HG02642 (cell line): Measurements from ENCODE around the gene NSL1.
A peak's percentile ranks its signal among the peaks of the same experiment; 100 is the strongest.
"Not testable (repeated sequence)": the region's sequence is repeated elsewhere in the genome, so short reads cannot be mapped to it uniquely, and the experiment has no call there.

Experiments
- ATAC-seq: cut with Tn5 transposase; IDR thresholded peaks from one replicate; pipeline ENCODE4 v1.9.1; 2021; ENCODE audit warnings: mild to moderate bottlenecking; ENCODE audit not compliant: unreplicated experiment, poor library complexity

The NSL1 gene

DNA sequence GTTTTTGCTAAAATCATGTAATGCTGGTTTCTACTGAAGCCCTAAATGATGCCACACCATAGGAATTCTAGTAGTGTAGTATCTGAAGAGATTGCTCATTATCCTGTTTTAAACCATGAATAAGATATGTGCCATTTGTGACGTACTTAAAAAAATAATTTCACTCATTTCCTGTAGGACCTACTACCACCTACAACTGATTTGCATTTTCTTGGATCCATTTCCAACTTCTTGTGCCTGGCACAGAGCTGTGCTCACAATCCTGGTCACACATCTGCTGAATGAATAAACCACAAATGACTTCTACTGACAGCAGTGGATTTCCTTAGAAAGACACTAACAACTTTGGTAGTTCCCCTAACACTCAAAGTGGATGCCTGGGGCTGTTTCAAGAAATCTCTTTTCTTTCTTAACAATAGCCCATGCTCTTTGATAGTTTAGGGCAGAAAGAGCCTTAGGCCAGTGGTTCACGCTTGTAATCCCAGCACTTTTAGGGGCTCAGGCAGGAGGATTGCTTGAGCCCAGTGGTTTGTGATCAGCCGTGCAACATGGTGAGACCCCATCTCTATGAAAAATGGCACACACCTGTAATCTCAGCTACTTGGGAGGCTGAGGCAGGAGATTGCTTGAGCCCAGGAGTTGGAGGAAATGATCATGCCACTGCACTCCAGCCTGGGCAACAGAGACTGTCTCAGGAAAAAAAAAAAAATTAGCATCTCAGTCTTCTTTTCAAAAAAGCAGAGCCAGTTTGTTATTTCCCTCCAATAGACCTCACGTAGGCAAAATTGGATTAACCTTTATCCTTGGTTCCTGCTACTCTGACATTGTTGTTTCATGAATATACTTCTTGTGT, 78.9 kb downstream of the NSL1 start:
- no peak for ATAC-seq

DNA sequence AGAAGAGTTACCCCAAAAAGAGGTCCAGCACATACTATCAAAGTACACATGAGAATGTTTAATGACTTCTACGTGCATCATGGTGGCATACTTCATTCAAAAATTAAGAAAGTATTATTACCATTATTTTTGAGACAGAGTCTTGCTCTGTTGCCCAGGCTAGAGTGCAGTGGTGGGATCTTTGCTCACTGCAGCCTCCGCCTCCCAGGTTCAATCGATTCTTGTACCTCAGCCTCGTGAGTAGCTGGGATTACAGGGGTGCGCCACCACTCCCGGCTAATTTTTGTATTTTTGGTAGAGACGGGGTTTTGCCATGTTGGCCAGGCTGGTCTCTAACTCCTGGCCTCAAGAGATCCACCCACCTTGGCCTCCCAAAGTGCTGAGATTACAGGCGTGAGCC, 79.6 kb downstream of the NSL1 start:
- not testable (repeated sequence) for ATAC-seq

DNA sequence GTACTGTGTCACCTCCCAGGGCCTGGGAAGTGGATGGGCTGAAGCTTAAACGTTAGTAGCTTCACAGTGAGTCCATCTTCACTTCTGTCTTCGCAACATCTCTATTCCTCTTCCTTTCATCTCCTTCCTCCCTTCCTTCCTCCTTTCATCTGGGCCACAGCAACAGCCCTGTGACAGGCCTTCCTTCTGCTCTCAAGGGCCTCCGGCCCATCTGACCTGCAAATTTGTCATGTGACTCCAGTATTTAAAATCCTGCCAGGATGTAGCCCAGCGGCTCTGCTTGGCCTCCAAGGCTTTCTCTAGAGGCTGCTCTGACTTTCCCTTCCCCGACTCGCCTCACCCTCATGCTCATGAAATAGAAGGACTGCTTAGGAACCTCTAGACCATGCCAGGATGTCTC, 81.0 kb downstream of the NSL1 start:
- no peak for ATAC-seq

DNA sequence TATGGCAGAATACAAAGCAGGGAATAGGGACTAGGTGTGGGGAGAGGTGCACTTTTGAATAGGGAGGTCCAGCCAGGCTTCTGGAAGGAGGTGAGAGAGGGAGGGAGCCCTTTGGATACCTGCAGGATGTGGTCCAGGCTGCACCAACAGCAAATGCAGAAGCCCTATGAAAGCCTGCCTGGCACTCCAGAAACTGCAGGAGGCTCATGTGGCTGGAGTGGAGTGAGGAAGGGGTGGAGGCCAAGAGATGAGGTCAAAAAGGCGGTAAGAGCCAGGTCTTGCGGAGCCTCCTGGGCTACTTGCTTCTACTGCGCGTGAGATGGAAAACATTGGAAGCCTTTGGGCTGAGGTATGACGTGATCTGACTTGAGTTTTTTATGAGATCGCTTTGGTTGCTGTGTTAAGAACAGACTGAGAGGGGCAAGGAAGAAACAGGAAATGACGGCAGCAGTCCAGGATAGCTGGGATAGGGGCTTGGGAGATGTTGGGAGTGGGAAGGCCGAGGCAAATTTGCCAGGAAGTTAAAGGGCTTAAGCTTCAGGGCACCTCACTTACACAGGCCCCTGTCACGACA, 87.5 kb downstream of the NSL1 start:
- ATAC-seq = no peak

DNA sequence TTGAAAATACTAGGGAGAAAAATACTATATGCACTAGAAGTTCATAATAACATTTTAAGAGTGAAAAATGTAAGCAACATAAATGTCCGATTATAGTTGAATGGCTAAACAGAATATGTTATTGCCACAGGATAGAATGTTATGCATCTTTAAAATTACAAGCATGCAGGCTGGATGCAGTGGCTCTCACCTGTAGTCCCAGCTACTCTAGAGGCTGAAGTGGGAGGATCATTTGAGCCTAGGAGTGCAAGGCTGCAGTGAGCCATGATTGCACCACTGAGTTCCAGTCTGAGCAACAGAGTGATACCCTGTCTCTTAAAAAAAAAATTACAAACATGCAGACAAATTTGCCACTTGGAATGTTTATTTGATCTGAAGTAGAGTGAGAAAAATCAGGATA, 88.9 kb downstream of the NSL1 start:
- ATAC-seq = no peak

DNA sequence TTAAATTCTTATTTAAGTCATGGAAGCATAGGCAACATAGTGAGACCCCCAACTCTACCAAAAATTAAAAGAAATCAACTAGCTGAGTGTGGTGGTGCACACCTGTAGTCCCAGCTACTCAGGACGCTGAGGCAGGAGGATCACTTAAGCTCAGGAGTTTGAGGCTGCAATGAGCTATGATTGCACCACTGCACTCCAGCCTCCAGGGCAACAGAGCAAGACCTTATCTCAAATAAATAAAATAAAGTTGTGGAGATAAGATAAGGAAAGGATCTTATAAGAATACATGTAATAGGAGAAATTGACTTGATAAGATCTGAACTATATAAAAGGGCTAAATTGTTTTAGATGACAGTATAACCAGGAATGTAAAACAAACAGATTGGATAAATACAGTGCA, 89.7 kb downstream of the NSL1 start:
- no peak for ATAC-seq

DNA sequence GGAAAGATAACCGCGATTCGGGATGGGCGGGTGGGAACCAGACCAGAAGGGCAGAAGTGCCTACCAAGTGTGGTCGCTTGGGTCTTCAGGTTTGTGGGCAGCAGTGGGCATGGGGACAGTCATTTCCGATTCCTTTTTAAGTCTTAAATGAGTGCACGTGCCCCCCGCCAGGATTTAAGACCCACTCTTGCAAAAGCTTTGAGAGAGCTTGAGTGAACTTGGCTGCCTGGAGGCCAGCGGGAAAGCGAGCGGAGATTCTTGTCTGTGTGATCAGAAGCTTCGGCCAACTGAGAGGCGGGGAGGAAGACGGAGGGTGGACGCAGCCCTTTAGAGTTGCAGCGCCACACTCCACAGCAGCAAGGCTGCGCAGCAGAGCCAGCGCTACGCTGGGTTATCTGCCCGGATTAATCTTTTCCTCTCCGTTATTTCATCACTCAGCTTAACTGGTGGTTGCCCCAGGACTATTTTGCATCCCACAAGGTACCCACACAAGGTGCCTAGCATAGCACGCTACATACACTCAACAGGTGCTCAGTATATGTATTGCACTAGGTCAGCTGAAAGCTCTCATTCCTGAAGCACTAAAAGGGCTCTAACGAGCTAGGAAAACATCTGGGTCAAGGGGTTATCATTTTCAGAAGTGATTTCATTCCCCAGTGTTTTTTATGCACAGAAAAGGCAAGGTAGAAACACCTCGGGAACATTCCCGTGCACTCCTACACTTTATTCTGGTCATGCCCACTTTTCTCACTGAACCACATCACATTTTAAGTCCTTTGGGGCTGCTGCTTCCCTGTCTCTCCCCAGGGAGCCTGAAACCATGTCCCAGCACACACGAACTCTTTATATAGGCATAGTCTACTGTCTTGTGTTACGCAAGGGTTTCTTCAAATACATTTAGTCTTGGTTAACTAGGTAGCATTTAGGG, 90.4 kb downstream of the NSL1 start:
- ATAC-seq = peak; percentile 24

DNA sequence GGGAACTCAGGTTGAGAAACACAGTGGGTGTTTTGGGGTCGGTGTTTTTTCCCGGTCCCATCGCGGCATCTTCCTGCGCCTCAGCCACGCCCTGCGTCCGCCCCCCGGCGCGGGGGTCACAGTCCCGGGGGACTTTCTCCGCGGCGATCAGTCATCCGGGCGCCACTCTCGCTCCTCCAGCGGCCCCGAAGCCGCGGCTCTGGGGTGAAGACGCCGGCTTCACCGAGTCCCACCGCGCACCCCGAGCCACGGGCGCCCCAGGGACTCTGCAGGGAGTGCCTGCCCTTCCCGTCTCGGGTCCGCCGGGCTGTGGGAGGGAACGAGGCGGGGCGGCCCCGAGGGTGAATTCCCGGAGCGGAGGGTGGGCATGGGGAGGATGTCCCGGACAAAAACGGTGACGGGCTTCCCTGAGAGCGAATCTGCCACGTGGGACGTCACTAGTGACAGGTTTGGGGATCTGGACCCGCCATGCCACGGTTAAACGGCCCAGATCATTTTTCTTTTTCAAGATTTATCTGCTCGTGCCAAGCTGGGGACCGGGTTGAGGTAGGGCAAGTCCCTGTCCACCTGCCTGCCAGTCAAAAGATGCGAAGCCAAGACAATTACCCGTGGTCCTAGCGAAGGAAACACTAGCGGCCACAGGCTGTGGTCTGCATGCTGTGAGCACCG, 91.2 kb downstream of the NSL1 start:
- ATAC-seq = peak; percentile 36

DNA sequence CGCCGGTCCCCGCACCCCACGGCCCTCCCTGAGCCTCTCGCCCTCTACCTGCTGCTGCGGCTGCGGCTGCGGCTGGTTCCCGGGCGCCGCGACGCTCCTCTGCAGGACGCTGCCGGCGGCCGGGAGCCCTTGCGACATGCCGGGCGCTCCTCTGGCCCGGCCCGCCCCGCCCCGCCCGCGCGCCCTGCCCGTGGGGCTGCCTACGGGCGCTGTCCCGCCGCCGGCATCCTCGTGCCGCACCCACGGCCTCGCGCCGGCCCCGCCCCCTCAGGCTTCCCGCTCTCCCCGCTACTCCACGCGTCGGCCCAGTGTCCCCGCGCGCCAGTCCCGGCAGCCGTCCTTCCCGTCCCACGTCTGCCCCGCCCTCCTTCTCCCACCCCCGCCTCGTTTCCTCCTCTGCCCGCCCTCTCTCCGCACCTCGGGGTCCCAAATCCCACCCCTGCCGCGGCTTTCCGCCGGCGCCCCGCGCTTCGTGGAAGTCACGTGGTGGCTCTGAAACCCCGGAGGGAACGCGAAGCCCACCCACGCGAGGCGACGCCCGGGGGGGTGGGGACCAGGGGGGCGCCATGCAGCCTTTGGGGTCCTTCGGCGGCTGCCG, 91.9 kb downstream of the NSL1 start, which contains the start of gene BATF3:
TSS of gene BATF3 (minus strand) at position 216 of the 598 bp plus-strand sequence. CDS start at position 138, 78 bp downstream.
- ATAC-seq = peak; percentile 28

DNA sequence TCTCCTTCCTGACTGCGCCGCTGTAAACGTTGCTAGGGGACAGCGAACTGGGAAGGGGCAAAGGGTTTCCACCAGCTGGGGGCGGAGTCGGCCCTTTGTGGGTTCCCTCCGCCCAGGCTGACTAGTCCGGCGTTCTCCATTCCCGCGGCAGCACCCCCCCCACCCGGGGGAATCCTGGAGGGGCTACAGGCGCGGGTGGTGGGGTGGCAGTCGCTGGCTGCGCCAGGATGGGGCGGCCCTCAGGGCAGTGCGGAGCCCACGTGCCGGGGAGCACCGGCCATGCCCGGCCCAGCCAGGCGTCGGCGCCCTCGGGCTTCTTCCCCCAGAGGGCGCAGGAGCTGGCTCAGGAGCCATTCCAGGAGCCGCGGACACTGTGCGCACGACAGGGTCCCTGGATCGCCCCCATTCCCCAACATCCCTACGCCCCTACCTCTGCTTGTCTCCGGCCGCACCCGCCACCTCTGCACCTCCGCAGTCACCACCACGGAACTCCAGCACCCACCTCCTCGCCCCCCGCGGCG, 92.4 kb downstream of the NSL1 start:
- peak; percentile 43 for ATAC-seq

DNA sequence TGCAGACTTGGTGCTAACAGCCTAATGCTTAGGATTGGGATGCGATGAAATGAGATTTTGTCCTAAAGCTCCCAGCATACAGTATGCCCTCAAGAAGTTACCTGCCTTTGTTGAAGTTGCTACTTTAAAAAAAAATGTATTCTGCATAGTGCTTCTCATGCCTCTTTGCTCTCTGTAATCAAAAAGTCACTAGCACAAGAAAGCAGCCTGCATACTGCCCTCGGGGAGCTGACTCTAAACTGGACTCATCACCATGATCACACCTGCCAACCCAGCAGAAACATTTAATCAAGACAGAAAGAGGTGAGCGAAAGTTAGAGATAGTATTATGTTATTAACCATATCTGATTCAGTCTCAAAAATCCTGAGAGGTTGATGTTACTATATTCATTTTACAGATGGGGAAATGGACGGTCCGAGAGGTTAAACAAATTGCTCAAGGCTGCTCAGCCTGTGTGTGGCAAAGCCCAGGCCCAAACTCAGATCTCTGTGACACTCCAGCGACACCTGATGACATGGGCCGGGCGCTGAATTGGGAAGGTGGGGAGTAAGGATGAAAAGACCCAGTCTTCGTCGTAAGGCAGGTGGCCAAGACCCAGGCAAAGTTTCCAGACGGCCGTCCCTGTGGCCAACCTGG, 93.0 kb downstream of the NSL1 start:
- peak; percentile 5 for ATAC-seq

DNA sequence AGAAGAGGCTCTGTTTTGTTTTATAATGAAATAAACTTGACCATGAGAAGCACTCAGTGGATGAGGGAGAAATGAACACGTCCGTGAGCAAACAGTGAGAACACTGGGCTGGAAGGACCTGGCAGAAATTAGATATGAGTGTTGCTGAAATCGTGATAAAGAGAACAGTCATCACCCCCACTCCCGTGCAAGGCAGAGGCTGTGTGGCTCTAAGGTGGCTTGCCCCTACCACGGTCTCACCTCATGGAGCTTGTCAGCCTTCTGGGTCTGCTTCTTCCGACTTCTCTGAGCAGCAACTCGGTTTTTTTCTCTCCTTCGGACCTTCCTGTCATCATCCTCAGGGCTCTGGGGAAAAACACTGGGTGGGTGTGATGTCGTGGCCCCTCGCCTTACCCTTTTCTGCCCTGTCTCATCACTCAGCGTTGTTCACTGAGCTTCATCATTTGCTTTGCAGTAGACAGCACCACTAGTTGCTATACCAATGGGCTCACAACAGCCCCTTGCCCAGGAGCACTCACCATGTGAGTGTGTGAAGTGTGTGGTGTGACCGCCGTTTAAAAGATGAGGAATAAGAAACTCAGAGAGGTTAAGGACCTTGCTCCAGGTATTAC, 94.8 kb downstream of the NSL1 start:
- no peak for ATAC-seq

DNA sequence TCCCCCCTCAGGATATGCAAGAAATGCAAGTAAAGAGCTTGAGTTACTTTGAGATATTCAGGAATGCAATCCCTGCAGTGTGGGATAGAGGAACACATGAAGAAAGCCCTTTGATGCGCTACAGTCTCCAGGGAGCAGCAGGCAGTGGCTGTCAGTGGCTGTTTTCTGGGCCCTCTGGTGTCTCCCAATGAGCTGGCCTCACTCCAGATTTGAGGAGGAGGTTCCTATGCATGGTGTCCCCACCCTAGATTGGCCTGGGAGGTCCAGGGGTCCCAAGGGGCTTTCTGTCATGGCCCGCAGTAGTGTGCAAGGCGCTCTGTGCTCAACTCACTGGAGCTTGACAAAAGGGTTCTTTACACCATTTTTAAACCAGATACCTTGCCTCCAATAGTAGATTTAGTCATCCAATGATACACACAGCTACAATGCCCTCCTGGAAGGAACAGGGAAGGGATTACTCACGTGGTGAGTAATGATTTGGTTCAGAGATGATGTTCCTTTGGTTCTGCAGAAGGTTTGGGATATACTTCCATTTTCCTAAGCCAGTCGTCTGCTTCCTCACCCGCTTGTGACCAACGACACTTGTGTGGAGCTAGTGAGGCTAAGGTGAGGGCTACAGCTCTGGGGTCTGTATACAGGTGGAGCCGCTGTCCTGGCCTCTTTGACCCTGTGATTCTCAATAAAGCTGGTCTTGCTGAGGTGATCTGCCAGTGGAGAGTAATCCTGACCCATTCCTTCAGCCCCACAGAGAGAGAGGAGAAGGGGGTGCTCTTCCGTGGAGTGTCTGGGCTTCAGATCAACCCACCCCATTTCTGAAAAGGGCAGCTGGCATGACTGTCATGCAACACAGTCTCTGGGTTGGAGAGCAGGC, 98.6 kb downstream of the NSL1 start:
- no peak for ATAC-seq

DNA sequence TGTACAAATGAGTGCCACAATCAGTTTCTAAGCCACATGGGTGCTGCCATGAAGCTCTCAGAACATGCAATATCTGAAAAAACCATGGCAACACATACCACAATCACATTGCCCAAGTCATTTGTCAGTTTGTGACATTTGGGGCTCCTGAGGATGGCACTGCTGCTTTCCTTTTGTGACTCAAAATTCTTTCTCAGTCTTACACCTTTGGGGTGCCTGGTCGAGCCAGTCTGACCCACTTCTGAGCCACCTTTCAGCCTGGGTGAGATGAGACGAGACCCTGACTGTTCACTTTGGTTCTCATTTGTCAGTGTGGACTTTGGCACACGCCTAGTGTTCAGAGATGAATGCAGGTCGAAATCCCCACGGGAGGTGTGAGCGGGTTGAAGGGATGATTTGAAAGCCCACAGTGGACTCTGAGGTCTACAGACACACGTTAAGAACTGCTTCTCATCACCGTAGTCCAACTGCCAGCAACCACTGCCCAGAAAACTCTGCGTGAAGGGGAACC, 100.0 kb downstream of the NSL1 start:
- peak; percentile 73 for ATAC-seq

DNA sequence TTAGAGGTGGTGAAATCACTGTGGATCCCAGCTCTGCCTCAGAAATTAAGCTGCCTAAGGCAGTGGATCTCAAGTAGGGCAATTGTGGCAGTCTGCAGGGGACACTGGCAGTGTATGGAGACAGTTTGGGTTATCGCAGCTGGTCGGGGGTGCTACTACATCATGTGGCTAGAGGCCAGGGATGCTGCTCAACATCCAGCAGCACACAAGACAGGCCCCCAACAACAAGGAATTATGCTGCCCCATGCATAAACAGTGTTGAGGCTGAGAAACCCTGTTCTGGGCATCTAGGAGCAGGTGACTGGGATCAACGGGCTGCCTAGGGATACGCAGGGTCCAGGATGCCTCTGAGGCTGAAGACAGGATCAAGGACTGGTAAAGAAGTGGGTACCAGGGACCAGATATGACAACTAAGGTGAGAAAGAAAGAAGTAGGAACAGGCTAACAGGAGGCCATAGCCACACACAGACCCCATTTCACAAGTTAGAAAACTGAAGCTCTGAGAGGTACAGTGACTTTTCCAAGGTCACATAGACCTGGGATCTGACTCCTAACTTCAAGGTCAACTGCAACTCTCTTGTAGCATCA, 100.7 kb downstream of the NSL1 start:
- ATAC-seq = no peak

DNA sequence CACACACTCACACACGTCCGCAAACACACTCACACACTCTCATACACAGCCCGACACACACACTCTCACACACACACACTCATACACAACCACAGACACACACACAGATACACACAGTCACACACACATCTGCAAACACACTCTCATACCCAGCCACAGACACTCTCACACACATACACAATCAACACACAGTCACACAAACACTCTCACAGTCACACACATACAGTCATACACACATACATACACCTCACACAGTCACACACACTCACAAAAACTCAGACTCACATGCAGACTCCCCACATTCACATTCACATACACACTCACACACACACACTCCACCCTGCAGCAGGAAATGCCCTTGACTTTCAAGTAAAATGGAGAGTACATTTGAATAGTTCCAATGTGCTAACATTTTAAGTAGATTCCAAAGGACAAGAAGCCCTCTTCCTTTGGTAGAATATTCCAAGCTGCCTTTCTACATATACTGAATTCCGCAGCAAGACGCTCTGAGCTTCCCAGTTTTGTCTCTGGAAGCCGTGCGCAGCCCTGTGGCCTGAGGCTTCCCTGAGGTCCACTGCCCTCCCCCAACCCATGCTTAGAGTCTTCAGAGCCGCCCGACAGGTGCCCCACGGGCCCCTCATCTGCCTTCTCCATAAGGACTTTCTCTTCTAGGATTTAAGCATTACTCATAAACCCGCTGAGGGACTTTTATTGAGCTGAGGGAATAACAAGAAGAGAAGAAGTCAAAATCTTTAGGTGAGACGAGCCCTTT, 101.6 kb downstream of the NSL1 start:
- no peak for ATAC-seq
